ENCODE data around the gene XPR1. TPM values are rescaled to one million over a fixed set of nuclear protein-coding genes. Genes with fewer than 3 reads are reported as not detected.

Gene XPR1
- total RNA-seq, 1 donor = 31.8 TPM

DNA sequence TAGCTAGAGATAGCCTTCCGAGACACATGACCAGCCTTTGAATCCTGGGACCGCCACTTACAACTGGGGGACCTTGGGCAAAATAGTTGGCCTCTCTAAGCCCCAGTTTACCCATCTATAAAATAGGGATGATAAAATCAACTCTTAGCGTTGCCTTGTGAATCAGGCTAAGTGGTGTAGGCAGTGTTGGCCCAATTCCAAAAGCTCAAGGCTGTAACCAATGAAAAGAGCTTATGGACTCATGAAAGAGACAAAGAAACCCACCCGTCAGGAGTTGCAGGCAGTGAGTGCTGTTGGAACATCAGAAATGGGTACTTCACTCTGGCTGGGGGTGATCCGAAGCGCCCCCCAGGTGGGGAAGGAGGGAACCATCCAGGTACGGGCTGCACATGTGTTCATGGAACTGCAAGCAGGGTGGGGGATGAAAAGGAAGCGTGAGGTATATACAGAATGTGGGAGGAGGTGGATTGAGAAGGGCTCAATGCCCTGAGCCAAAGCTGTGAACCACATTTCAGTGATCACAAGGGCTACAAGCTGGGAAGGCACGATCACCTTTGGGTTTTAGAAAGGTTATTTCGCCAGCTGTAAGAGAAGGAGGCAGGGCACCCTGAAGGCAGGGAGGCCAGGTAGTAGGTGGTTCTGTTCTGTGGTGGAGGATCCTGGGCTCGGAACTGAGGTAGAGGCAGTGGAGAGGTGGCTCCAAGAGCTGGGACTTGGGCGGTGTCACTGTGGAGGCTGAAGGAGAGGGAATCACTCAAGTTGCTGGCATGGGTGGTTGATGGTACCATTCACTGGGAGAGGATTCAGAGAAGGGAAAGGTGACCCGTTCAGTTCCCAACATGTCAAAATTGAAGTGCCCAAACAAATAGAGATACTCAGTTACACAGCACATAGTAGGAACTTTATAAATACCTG lies 269.5 kb downstream of the XPR1 start:
- H3K4me3 ChIP-seq (ENCODE audit: low read depth, low read length) = no peak overlapping the region
- DNase-seq (ENCODE audit: low read depth) = no peak
- TF ChIP-seq, protein P1, sequence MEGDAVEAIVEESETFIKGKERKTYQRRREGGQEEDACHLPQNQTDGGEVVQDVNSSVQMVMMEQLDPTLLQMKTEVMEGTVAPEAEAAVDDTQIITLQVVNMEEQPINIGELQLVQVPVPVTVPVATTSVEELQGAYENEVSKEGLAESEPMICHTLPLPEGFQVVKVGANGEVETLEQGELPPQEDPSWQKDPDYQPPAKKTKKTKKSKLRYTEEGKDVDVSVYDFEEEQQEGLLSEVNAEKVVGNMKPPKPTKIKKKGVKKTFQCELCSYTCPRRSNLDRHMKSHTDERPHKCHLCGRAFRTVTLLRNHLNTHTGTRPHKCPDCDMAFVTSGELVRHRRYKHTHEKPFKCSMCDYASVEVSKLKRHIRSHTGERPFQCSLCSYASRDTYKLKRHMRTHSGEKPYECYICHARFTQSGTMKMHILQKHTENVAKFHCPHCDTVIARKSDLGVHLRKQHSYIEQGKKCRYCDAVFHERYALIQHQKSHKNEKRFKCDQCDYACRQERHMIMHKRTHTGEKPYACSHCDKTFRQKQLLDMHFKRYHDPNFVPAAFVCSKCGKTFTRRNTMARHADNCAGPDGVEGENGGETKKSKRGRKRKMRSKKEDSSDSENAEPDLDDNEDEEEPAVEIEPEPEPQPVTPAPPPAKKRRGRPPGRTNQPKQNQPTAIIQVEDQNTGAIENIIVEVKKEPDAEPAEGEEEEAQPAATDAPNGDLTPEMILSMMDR (IDR thresholded peaks at IDR 0.05; ENCODE audit: insufficient read depth, low read length) = no peak

DNA sequence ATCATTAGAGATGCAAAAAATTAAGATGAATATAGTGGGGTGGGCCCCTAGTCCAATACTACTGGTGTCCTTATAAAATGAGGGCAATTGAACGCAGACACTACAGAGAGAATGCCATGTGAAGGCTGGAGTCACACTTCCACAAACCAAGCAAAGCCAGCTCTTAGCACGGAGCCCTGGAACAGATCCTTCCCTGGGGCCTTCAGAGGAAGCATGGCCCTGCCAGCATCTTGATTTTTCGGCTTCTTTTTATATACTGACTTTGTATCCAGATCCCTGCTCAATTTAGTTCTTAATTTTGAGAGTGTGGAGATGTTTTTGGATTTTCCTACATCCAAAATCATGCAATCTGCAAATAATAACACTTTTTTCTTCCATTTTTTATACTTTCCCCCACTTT lies 270.7 kb downstream of the XPR1 start:
- H3K4me3 ChIP-seq (ENCODE audit: low read depth, low read length) = no peak overlapping the region
- no peak for DNase-seq (ENCODE audit: low read depth)
- TF ChIP-seq, protein P1 (IDR thresholded peaks at IDR 0.05; ENCODE audit: insufficient read depth, low read length) = no peak

DNA sequence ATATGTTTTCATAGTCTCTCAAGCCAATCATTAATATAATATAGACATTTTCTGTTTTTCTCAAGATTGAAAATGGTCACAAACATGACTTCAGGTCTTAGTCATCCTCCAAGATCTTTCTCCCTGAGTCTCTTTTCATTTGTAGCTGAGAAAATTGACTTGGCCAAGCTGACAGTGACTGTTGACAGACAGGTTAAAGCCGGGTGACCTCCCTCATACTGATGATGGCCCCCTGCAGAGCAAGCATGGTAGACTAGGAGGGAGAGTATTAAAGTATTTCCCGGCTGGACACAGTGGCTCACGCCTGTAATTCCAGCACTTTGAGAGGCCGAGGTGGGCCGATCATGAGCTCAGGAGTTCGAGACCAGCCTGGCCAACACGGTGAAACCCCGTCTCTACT lies 274.1 kb downstream of the XPR1 start:
- no peak for DNase-seq (ENCODE audit: low read depth)
- no peak overlapping the region for H3K4me3 ChIP-seq (ENCODE audit: low read depth, low read length)
- TF ChIP-seq, protein P1 (IDR thresholded peaks at IDR 0.05; ENCODE audit: insufficient read depth, low read length) = no peak

DNA sequence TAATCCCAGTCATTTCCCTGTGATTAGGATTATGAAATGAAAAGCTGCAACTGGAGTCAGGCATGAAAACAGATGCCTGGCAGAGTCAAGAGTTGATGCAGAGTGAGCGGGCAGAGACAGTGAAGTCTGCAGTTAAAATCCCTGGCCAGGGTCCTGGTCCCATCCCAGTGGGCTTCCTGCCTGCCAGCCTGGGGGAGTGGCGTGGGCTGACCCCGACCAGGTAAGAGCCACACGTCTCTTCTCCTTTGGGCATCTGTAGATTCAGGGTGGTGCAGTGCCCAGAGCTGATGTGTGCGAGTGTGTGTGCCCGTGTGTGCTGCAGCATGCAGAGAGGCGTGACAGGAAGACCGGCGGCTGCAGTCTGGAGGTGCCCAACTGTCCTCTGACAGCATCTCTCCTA lies 274.7 kb downstream of the XPR1 start:
- DNase-seq (ENCODE audit: low read depth) = no peak
- TF ChIP-seq, protein P1 (IDR thresholded peaks at IDR 0.05; ENCODE audit: insufficient read depth, low read length) = no peak

DNA sequence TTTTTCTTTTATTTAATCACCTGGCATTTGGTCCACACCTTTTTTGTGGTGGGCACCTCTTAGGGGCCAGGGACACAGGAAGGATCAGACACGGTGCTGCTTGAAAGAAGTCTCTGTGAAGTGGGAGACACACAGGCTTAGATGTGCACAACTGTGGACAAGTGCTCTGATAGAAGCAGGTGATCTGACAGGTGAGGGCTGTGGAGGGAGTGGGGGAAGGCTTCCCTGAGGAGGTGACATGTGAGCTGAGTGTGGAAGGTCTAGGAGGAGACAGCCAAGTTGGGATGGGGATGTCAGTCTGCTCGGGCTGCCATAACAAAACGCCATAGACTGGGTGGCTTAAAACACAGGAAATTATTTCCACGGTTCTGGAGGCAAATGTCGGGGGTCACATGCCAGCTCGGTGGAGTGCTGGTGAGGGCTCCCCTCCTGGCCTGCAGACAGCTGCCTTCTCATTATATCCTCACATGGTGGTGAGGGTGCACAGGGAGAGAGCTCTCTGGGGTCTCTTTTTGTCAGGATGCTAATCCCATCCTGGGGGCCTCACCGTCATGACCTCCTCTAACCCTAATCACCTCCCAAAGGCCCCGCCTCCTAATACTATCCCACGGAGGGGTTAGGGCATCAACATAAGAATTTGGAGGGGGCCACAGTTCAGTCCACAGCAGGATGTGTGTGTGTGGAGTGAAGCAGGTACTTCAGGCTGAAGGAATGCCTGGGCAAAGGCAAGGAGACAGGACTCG lies 275.7 kb downstream of the XPR1 start:
- no peak overlapping the region for H3K4me3 ChIP-seq (ENCODE audit: low read depth, low read length)
- no peak for DNase-seq (ENCODE audit: low read depth)
- TF ChIP-seq, protein P1 (IDR thresholded peaks at IDR 0.05; ENCODE audit: insufficient read depth, low read length) = no peak

More for the DNA sequence above, 274.7 kb downstream of the XPR1 start:
- no peak overlapping the region for H3K4me3 ChIP-seq (ENCODE audit: low read depth, low read length)

DNA sequence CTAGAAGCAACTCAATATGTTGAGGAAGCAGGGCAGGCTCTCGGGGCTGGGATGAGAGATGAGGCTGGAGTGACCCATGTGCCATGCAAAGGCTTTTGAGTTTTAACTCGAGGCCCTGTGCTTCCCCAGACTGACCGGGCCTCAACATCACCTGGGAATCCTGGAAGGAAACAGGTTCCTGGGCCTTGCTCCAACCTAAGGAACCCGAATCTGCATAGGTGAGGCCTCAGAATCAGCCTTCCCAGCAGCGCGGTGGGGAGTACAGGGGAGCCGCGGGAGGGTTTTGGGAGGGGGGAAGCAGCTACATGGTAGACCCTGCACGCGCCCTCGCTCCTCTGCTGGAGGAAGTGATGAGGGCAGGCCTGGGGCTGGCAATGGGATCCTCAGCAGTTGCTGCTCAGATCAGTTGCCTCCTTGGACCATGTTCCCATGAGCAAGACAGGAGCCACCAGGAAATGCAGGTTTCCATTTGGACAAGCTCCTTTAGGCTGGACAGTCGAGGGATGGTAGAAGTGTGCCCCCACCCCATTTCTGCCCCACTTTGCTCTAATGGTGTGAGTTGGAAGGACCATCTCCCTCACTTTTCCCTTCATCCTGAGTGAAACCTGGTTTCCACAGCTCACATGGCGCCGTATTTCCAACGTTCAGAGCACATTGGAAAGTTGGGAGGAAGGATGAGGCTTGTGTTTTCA lies 276.4 kb downstream of the XPR1 start:
- DNase-seq (ENCODE audit: low read depth) = no peak
- no peak overlapping the region for H3K4me3 ChIP-seq (ENCODE audit: low read depth, low read length)
- TF ChIP-seq, protein P1 (IDR thresholded peaks at IDR 0.05; ENCODE audit: insufficient read depth, low read length) = no peak

All from fibroblast of the aortic adventitia (primary cell).